ENCODE measurements around the gene SMIM34.
"Not testable (repeated sequence)": the region's sequence is repeated elsewhere in the genome, so short reads cannot be mapped to it uniquely, and the experiment has no call there.

DNA sequence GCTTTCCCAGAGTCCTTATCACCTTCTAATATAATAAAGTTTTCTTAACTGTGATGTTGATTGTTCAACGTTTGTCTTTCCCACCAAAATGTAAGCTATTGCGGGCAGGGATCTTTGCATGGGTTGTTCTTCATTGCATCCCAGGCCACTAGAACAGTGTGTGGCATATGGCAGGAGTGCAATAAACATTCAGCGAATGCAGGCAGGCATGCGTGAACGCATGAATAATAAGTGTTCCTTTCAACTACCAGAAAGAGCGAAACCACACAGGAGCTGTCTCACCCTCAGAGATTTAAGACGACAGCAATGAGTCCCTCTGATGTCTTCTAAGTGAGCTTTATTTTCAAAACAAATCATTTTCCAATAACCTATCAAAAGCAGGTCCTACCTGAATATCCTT, 34.5 kb upstream of the SMIM34 start:
- TF ChIP-seq, protein P1, sequence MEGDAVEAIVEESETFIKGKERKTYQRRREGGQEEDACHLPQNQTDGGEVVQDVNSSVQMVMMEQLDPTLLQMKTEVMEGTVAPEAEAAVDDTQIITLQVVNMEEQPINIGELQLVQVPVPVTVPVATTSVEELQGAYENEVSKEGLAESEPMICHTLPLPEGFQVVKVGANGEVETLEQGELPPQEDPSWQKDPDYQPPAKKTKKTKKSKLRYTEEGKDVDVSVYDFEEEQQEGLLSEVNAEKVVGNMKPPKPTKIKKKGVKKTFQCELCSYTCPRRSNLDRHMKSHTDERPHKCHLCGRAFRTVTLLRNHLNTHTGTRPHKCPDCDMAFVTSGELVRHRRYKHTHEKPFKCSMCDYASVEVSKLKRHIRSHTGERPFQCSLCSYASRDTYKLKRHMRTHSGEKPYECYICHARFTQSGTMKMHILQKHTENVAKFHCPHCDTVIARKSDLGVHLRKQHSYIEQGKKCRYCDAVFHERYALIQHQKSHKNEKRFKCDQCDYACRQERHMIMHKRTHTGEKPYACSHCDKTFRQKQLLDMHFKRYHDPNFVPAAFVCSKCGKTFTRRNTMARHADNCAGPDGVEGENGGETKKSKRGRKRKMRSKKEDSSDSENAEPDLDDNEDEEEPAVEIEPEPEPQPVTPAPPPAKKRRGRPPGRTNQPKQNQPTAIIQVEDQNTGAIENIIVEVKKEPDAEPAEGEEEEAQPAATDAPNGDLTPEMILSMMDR (IDR thresholded peaks at IDR 0.05 in 4 of 5, conservative IDR thresholded peaks at IDR 0.05 in 1 of 5): not testable (repeated sequence)
- not testable (repeated sequence) for TF ChIP-seq POLR2A (IDR thresholded peaks at IDR 0.05)
